Measurements from ENCODE around the gene DAZAP1.

The DAZAP1 gene

DNA sequence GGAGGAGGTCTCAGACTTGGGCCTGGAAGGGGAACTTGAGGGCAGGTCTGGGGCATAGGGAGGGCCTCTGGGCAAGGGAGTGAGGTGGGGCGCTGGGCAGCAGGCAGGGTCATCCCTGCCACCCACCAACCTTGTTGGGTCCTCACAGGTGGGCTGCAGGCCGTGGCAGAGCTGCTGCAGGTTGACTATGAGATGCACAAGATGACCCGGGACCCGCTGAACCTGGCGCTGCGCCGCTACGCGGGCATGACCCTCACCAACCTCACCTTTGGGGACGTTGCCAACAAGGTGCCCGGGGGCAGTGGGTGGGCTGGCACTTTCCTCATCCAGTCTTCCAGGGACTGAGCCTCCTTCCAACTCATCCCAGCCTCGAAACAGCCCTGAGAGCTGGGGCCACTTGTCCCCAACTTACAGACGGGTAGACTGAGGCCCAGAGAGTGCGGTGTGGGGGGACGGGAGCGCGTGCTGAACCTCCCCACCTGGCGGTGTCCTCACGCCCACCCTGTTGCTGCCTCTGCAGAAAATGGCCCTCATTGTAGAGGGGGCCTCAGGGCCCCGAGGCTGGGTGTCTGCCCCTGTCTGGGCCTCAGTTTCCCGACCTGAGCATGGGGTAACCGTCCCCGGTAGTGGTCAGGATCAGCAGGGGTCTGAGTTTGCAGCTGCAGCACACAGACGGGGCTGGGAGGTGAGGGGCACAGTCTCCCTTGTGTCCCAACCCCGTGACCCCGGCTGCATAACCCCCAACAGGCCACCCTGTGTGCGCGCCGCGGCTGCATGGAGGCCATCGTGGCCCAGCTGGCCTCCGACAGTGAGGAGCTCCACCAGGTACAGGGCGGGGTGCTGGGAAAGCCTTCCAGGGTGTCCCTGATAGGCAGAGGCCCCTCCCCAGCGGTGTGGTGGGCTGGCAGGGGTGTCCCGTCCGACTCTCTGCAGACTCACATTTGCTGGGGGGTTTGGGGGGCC lies 52.9 kb downstream of the DAZAP1 start:
- DNase-seq, result no peak

DNA sequence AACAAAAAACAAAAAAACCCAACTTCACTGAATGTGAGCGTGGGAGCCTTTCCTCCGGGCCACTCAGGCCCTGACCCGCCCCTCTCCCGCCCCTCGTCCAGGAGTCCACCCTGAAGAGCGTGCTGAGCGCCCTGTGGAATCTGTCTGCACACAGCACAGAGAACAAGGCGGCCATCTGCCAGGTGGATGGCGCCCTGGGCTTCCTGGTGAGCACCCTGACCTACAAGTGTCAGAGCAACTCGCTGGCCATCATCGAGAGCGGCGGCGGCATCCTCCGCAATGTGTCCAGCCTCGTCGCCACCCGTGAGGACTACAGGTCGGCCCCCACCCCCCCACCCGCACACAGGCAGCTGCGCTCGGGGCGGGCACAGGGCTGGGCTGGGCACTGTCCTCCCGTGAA lies 54.5 kb downstream of the DAZAP1 start:
- no peak for DNase-seq

GRCh38 chr19:1465191-1466016 lies 58.0 kb downstream of the DAZAP1 start:
- DNase-seq, result peak in 1 of 2 experiments; percentile 55

GRCh38 chr19:1466018-1466460 lies 58.7 kb downstream of the DAZAP1 start:
- no peak for DNase-seq

GRCh38 chr19:1466461-1467214 lies 59.3 kb downstream of the DAZAP1 start:
- no peak for DNase-seq

GRCh38 chr19:1467215-1467489 lies 59.8 kb downstream of the DAZAP1 start:
- no peak for DNase-seq

DNA sequence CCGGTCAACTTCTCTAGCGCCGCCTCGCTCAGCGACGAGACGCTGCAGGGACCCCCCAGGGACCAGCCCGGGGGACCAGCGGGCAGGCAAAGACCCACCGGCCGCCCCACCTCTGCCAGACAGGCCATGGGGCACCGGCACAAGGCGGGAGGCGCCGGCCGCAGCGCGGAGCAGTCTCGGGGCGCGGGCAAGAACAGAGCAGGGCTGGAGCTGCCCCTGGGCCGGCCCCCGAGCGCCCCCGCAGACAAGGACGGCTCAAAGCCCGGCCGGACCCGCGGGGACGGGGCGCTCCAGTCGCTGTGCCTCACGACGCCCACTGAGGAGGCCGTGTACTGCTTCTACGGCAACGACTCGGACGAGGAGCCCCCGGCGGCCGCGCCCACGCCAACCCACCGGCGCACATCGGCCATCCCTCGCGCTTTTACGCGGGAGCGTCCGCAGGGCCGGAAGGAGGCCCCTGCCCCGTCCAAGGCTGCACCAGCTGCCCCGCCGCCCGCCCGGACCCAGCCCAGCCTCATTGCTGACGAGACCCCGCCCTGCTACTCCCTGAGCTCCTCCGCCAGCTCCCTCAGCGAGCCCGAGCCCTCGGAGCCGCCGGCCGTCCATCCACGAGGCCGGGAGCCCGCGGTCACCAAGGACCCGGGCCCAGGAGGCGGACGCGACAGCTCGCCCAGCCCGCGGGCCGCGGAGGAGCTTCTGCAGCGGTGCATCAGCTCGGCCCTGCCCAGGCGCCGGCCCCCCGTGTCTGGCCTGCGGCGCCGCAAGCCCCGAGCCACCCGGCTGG lies 60.3 kb downstream of the DAZAP1 start:
- DNase-seq, result no peak

DNA sequence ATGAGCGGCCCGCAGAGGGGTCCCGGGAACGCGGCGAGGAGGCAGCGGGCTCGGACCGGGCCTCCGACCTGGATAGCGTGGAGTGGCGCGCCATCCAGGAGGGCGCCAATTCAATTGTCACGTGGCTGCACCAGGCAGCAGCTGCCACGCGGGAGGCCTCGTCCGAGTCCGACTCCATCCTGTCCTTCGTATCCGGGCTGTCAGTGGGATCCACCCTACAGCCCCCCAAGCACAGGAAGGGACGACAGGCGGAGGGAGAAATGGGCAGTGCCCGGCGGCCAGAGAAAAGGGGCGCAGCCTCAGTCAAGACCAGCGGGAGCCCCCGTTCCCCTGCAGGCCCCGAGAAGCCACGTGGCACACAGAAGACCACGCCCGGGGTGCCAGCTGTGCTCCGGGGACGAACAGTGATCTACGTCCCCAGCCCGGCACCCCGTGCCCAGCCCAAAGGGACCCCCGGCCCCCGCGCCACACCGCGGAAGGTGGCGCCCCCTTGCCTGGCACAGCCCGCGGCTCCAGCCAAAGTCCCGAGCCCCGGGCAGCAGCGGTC lies 61.0 kb downstream of the DAZAP1 start:
- no peak for DNase-seq

GRCh38 chr19:1468821-1469254 lies 61.5 kb downstream of the DAZAP1 start:
- no peak for DNase-seq

DNA sequence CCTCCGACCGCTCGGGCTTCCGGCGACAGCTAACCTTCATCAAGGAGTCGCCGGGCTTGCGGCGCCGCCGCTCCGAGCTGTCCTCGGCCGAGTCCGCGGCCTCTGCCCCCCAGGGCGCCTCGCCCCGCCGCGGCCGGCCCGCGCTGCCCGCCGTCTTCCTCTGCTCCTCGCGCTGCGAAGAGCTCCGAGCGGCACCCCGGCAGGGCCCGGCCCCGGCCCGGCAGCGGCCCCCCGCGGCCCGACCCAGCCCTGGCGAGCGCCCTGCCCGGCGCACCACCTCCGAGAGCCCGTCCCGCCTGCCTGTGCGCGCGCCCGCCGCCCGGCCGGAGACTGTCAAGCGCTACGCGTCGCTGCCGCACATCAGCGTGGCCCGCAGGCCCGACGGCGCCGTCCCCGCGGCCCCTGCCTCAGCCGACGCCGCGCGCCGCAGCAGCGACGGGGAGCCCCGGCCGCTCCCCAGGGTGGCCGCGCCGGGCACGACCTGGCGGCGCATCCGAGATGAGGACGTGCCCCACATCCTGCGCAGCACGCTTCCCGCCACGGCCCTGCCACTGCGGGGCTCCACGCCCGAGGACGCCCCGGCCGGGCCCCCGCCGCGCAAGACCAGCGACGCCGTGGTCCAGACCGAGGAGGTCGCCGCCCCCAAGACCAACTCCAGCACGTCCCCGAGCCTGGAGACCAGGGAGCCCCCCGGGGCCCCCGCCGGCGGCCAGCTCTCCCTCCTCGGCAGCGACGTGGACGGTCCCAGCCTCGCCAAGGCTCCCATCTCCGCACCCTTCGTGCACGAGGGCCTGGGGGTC lies 62.1 kb downstream of the DAZAP1 start:
- no peak for DNase-seq

DNA sequence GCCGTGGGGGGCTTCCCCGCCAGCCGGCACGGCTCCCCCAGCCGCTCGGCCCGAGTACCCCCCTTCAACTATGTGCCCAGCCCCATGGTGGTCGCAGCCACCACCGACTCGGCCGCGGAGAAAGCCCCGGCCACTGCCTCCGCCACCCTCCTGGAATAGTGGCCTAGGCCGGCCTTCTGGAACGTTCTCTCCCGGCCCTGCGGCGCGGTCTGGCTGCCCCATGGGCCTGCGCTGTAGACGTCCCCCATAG lies 62.6 kb downstream of the DAZAP1 start:
- no peak for DNase-seq

DNA sequence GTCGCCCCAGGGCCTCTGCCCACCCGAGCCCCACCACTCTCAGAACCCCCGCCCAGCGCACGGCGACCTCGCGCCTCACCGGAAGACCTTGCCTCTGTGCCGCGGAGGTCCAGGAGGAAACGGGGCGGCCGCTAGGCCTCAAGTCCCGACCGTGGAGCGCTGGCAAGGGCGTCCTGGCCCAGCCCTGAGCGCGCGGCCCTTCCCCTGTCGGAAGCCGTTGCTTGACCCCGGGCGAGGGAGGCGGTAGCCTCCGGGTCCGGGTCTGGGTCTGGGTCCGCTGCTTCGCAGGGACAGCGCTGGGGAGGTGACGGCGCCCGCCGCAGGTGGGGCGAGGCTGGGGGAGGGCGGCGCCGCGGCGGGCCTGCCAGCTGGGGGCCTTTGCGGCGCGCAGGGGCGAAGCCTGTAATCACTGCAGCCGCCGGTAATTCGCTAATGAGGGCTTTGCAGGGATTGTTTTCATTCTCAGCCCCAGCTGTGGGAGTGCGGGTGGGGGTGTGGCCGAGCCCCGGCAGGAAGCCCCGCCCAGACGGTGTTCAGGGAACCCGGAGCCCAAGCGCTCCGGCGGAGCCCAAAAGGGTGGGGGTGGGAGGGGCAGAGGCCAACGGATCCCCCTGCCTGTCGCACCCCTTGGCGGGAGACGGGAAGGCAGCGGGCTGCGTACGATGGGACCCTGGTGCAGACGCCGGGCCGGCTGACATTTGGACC lies 63.1 kb downstream of the DAZAP1 start:
- DNase-seq, result no peak

- DNase-seq, result no peak
Measured at GRCh38 chr19:1471010-1471514, 63.7 kb downstream of the DAZAP1 start.

DNA sequence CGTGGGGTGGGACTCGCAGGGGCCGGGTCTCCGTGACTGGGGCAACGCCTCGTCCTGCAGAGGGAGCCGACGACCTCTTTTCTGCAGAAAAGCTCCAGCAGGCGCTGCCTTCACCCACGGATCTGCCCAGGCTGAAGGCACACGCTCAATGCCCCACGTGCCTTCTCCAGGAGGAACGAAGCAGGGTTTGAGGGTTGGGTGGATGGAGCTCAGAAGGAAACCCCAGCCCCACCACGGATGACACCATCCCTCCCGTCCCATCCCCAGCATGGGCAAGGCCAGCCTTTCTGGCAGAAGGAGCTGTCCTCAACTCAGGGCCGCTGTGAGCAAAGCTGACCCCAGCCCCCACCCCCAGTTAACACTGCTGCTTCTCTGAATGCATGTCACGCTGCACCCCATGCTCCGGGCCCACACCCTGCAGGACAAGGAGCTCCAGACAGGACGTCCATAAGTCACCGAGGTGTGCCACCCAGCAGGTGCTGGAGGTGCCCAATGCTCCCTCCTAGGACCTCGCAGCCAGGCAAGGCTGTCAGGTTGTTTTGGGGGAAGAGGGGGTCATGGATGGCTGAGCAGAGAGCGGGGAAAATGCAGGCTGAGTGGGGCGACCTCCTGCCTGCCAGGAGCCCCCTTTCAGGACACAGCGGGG lies 64.3 kb downstream of the DAZAP1 start:
- no peak for DNase-seq

DNA sequence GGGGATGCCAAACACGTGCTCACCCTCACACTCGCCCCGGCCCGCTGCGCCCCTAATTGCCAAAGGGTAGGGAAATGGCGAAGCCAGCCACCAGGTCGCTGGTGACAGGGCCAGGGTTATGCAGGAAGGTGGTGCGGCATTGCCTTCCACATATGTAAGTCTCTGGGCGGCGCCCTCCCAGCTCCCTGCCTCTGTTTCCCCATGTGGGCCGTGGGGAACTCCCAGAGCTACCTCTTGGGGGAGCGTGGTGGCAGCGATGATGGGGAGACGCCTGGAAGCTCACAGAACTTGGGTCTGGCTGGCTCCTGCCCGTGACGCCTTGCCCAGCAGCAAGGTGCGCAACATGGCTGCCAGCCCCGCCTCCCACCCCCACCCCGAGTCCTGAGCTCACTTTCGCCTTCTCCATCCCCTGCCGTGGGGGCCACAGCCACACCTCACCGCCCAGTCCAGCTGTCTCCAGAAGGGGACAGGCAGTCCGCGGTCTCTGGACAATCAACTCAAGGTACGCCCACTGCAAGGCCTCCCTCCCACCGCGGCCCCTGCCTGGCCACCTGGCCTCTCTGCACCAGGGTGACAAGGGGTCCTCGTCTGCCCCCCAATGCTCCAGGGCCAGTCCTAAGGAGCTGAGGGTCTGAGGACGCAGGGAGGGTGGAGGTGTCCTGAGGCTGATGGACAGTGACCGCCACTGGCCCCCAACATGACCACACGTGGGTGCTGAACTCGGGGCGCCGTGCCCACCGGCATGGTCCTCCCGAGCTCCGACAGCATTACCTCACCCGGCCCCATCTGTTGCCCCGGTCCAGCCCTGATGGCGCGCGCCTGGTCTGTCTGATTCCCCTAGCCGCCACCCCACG lies 65.1 kb downstream of the DAZAP1 start:
- DNase-seq, result peak in 1 of 2 experiments; percentile 15

- DNase-seq, result no peak
Measured at GRCh38 chr19:1473085-1473851, 65.9 kb downstream of the DAZAP1 start.

DNA sequence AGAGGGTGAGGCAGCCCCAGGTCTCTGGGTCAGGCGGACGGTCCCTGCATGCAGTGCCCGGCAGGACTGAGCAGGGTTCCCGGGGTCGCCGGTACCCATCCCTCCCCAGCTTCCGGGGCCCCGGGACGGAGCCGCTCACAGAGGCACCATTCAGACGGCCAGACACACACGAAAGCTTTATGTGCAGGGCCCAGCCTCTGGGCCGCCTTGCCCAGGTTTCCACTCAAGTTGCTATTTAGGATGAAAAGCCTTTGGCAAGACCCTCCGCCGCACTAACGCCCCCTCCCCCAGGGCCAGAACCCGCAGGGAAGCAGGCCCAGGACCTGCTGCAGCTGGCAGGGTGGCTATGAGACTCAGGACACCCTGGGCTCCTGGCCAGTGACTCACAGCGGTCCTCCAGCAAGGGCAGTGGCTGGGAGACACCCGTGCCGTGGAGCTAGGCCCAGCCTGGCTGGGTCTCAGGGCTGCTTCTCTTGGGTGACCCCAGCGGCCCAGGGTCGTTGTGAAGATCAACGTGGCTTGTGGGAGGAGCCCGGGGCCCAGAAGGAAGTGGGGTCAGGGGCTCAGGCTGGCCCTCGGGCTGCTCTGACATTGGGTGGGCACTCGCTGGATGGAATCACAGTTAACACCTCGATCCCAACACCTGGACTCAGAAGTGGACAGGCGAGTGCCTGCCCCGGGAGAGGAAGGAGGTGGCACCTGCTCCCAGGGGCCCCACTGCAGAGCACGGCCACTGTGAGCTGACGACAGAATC lies 66.8 kb downstream of the DAZAP1 start:
- no peak for DNase-seq
